CD14-positive monocyte (primary cell): ENCODE results near the gene SLC8A2. TPM values are rescaled to one million over a fixed set of nuclear protein-coding genes. Genes with fewer than 3 reads are reported as not detected.

Experiments used
- DNase-seq, 3 donors: peaks; one replicate each; pipeline ENCODE4 v3.0.0-alpha.2; 2011 to 2022
- H2AFZ ChIP-seq: 2 replicates; pipeline ENCODE4 v1.6.0; 2012; ENCODE audit warnings: mild to moderate bottlenecking, low read depth, low read length, inconsistent platforms; ENCODE audit not compliant: insufficient read depth, poor library complexity, severe bottlenecking
- H3K27ac ChIP-seq, 2 donors: 1 replicate in 1 of 2; 2 replicates in 1 of 2; pipeline ENCODE4 v1.5.1; 2012 to 2013; ENCODE audit warnings: low read length in 2 of 2, control low read depth in 1 of 2, inconsistent platforms in 1 of 2, low read depth in 1 of 2, mild to moderate bottlenecking in 1 of 2
- H3K27me3 ChIP-seq, 2 donors: one replicate each; pipeline versions ENCODE4 v1.6.0 to v1.6.1; 2011 to 2013; ENCODE audit warnings: low read length in 2 of 2; ENCODE audit not compliant: control insufficient read depth in 2 of 2, insufficient read depth in 2 of 2
- H3K36me3 ChIP-seq, 2 donors: replicated peaks in 1 of 2; 1 replicate in 1 of 2; 2 replicates in 1 of 2; pipeline versions ENCODE4 v1.5.1 to v1.6.1; 2012 to 2013; ENCODE audit warnings: low read length in 2 of 2, control low read depth in 1 of 2, inconsistent platforms in 1 of 2, mild to moderate bottlenecking in 1 of 2; ENCODE audit not compliant: insufficient read depth in 2 of 2, control insufficient read depth in 1 of 2
- H3K4me1 ChIP-seq, 2 donors: 1 replicate in 1 of 2; 2 replicates in 1 of 2; pipeline versions ENCODE4 v1.5.1 to v1.6.1; 2012 to 2013; ENCODE audit warnings: low read length in 2 of 2, control low read depth in 1 of 2, inconsistent platforms in 1 of 2, mild to moderate bottlenecking in 1 of 2, moderate library complexity in 1 of 2; ENCODE audit not compliant: insufficient read depth in 2 of 2, control insufficient read depth in 1 of 2
- H3K4me2 ChIP-seq: replicated peaks from 2 replicates; pipeline ENCODE3; 2012; ENCODE audit warnings: low read length, moderate library complexity, mild to moderate bottlenecking; ENCODE audit not compliant: poor library complexity, severe bottlenecking; ENCODE audit errors: extremely low read depth
- H3K4me3 ChIP-seq, 3 experiments: fragments of 200-600 bp in 1 of 3; sonication (generic) in 1 of 3; replicated peaks in 1 of 3; 1 replicate in 2 of 3; 2 replicates in 1 of 3; pipeline ENCODE4 v1.5.1; 2011 to 2013; ENCODE audit warnings: low read length in 3 of 3, mild to moderate bottlenecking in 3 of 3, control low read depth in 2 of 3, low read depth in 2 of 3, inconsistent platforms in 1 of 3, moderate library complexity in 1 of 3
- H3K79me2 ChIP-seq: 2 replicates; pipeline ENCODE4 v1.6.0; 2012; ENCODE audit warnings: mild to moderate bottlenecking, control low read depth, inconsistent platforms, low read length, moderate library complexity; ENCODE audit not compliant: insufficient read depth
- H3K9ac ChIP-seq: 2 replicates; pipeline ENCODE4 v1.6.0; 2017; ENCODE audit warnings: low read length, mild to moderate bottlenecking; ENCODE audit not compliant: insufficient read depth, poor library complexity, severe bottlenecking
- H3K9me3 ChIP-seq, 2 donors: replicated peaks in 1 of 2; 1 replicate in 1 of 2; 2 replicates in 1 of 2; pipeline versions ENCODE4 v1.5.1 to v1.6.1; 2012 to 2013; ENCODE audit warnings: low read length in 2 of 2, control low read depth in 1 of 2; ENCODE audit not compliant: control insufficient read depth in 1 of 2, insufficient read depth in 1 of 2
- H4K20me1 ChIP-seq: 2 replicates; pipeline ENCODE4 v1.6.0; 2012; ENCODE audit warnings: mild to moderate bottlenecking, low read length, control low read depth, moderate library complexity; ENCODE audit not compliant: insufficient read depth
- H3K27ac Mint-ChIP-seq, 7 donors: one replicate each; pipeline ENCODE4 v1.8.0; 2020; ENCODE audit warnings: mild to moderate bottlenecking in 7 of 7, mixed read lengths in 7 of 7, moderate library complexity in 6 of 7, inconsistent platforms in 2 of 7
- H3K27me3 Mint-ChIP-seq, 3 donors: one replicate each; pipeline ENCODE4 v1.8.0; 2021 to 2022; ENCODE audit warnings: low read depth in 3 of 3, mild to moderate bottlenecking in 3 of 3, mixed read lengths in 3 of 3, moderate library complexity in 3 of 3, inconsistent platforms in 1 of 3
- H3K36me3 Mint-ChIP-seq, 2 donors: one replicate each; pipeline ENCODE4 v1.8.0; 2020; ENCODE audit warnings: mixed read lengths in 2 of 2, inconsistent platforms in 1 of 2, mild to moderate bottlenecking in 1 of 2
- H3K4me1 Mint-ChIP-seq: one replicate; pipeline ENCODE4 v1.8.0; 2020; ENCODE audit warnings: mild to moderate bottlenecking, mixed read lengths
- H3K4me3 Mint-ChIP-seq, 2 donors: one replicate each; pipeline ENCODE4 v1.8.0; 2020; ENCODE audit warnings: mild to moderate bottlenecking in 2 of 2, mixed read lengths in 2 of 2, moderate library complexity in 1 of 2
- H3K9me3 Mint-ChIP-seq, 7 donors: one replicate each; pipeline ENCODE4 v1.8.0; 2020 to 2022; ENCODE audit warnings: mixed read lengths in 7 of 7, mild to moderate bottlenecking in 6 of 7, moderate library complexity in 6 of 7, inconsistent platforms in 2 of 7
- WGBS: methylation state at CpG from one replicate; pipeline ENCODE4 v1.1.5; 2013; ENCODE audit warnings: missing lambda C conversion rate; ENCODE audit not compliant: insufficient coverage; 5-methylcytosine and 5-hydroxymethylcytosine counted together
- intact Hi-C, 2 donors: fragments of 100-400 bp; cut with micrococcal nuclease; formaldehyde crosslinking; loops; one replicate each; pipeline versions ENCODE4 v1.15.0 to v1.15.1; 2023
- polyA plus RNA-seq, 3 donors: library from polyadenylated mRNA; depleted of rRNA in 1 of 3; unstranded in 2 of 3; stranded (reverse) in 1 of 3; fragments of 300-500 nt in 2 of 3; fragments of >200 nt in 1 of 3; fragmentation: Illumina TruSeq in 2 of 3; gene quantifications; 1 replicate in 2 of 3; 2 replicates in 1 of 3; pipeline ENCODE4 v1.2.3, GENCODE V29; 2012 to 2021
- TF ChIP-seq, protein P1 (sequence below): fragments of 200-600 bp; IDR thresholded peaks from one replicate; pipeline ENCODE4 v1.8.0; 2022; ENCODE audit warnings: antibody characterized with exemption, mild to moderate bottlenecking

Gene SLC8A2
- polyA plus RNA-seq, 3 donors = not detected

DNA sequence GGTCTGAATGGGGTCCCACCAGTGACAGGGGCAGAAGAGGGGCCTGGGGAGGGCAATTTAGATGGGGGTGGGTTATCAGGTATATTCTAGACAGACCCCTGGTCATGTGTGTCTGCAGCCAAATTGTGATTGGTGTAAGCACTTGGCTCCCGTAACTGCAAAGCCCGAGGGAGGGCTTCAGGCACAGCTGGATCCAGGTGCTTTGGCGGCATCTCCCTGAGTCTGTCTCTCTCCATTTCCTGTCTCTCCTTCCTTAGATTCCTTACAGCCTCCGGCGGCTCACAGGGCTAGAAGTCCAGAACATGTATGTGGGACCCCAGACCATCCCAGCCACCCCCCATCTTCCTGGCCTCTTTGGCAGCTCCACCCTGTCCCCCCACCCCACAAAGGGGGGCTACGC, 91.1 kb downstream of the SLC8A2 start:
- DNase-seq = no peak
- H3K9ac ChIP-seq = no peak overlapping the region
- H3K4me1 ChIP-seq = peaks cover 43 to 64% of the 10 kb centered on the region in 2 donors
- Mint-ChIP-seq H3K27ac (peak overlapping the region in 3 of 7 donors; percentile 26 to 96 (median 84)), H3K9me3 (peaks cover 0 to 3% (median 0%) of the 10 kb centered on the region in 7 donors), H3K36me3 (peaks cover 58 to 71% of the 10 kb centered on the region in 2 donors), H3K27me3 (peaks cover 1 to 4% (median 2%) of the 10 kb centered on the region in 3 donors), H3K4me1 (peaks cover 46% of the 10 kb centered on the region), H3K4me3 (no peak overlapping the region)
- no peaks in the 10 kb centered on the region for H3K79me2 ChIP-seq
- WGBS = 94% methylated on average over 5 of the region's 6 CpGs
- H3K9me3 ChIP-seq = no peaks in the 10 kb centered on the region
- H3K27ac ChIP-seq = no peak overlapping the region
- H3K36me3 ChIP-seq = peaks cover 59 to 65% of the 10 kb centered on the region in 2 donors
- H3K27me3 ChIP-seq = no peaks in the 10 kb centered on the region
- no peaks in the 10 kb centered on the region for H4K20me1 ChIP-seq
- intact Hi-C loops = no loop called here
- TF ChIP-seq, protein P1, sequence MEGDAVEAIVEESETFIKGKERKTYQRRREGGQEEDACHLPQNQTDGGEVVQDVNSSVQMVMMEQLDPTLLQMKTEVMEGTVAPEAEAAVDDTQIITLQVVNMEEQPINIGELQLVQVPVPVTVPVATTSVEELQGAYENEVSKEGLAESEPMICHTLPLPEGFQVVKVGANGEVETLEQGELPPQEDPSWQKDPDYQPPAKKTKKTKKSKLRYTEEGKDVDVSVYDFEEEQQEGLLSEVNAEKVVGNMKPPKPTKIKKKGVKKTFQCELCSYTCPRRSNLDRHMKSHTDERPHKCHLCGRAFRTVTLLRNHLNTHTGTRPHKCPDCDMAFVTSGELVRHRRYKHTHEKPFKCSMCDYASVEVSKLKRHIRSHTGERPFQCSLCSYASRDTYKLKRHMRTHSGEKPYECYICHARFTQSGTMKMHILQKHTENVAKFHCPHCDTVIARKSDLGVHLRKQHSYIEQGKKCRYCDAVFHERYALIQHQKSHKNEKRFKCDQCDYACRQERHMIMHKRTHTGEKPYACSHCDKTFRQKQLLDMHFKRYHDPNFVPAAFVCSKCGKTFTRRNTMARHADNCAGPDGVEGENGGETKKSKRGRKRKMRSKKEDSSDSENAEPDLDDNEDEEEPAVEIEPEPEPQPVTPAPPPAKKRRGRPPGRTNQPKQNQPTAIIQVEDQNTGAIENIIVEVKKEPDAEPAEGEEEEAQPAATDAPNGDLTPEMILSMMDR = no peak
- no peak overlapping the region for H3K4me2 ChIP-seq
- H3K4me3 ChIP-seq = no peak overlapping the region
- no peak overlapping the region for H2AFZ ChIP-seq

DNA sequence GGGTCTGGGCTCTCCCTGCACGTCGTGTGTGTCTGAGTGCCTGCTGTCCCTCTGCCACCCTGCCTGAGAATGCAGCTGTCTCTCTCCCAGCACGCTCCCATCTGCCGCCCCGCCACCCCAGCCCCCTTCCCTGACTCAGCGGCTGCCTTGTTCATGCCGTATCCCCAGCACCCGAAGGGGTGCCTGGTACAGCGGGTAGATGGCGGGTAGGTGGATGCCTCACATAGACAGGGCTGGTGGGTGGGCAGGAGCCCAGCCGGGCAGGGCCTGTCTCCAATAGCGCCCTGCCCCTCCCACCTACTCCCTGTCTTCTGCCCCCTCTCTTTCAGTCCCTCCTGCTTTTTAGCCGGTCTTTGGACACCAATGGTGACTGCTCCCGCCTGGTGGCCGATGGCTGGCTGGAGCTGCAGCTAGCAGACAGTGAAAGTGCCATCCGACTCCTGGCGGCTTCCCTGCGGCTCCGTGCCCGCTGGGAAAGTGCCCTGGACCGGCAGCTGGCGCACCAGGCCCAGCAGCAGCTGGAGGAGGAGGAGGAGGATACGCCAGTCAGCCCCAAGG, 92.2 kb downstream of the SLC8A2 start:
- 91% methylated on average over 18 of the region's 23 CpGs for WGBS
- H3K27me3 Mint-ChIP-seq = peaks cover 1 to 4% (median 2%) of the 10 kb centered on the region in 3 donors

More for the DNA sequence above, 92.2 kb downstream of the SLC8A2 start:
- Histone ChIP-seq H4K20me1 (no peaks in the 10 kb centered on the region), H3K27me3 (no peaks in the 10 kb centered on the region), H3K4me2 (no peak overlapping the region), H3K9ac (no peak overlapping the region), H2AFZ (no peak overlapping the region), H3K4me3 (no peak overlapping the region), H3K79me2 (no peaks in the 10 kb centered on the region), H3K27ac (no peak overlapping the region), H3K4me1 (peaks cover 41 to 53% of the 10 kb centered on the region in 2 donors), H3K9me3 (no peaks in the 10 kb centered on the region), H3K36me3 (peaks cover 70 to 76% of the 10 kb centered on the region in 2 donors)
- TF ChIP-seq, protein P1 = no peak
- Mint-ChIP-seq H3K4me3 (no peak overlapping the region), H3K4me1 (peaks cover 42% of the 10 kb centered on the region), H3K9me3 (peaks cover 0 to 3% (median 0%) of the 10 kb centered on the region in 7 donors), H3K27ac (peak overlapping the region in 5 of 7 donors; percentile 64 to 96 (median 78)), H3K36me3 (peaks cover 64 to 82% of the 10 kb centered on the region in 2 donors)
- DNase-seq = no peak
- intact Hi-C loops = no loop called here
